GM20431 (cell line): ENCODE data around the gene MUC20.
"Not testable (repeated sequence)": the region's sequence is repeated elsewhere in the genome, so short reads cannot be mapped to it uniquely, and the experiment has no call there.

Experiments
- in situ Hi-C: fragments of 300-500 bp; cut with MseI, MboI; formaldehyde crosslinking; loops from one replicate; pipeline ENCODE4 v1.15.0; 2020; ENCODE audit warnings: low sequenced_read_pairs; ENCODE audit not compliant: unreplicated experiment

The MUC20 gene

DNA sequence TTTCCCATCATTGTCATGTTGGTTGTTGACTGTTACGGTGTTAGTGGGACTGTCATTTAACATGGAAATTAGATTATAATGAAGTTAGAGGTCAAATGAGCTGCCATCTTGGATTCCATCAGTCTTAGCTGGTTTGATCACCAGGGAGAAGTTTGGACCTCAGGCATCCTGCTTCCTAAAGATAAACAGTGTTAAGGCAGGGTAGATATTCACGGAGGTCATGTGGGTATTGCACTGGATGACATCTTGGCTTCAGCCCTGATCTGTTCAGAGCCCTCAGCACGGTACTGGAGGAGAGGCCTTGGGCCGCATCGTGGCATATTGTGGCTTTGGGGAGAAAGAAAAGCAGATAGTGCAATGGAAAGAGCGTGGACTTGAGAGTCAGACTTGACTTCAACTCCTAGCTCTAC is 11.1 kb upstream of the MUC20 start:
- in situ Hi-C loops, result no loop called here

- in situ Hi-C loops, result not testable (repeated sequence)
These were observed 10.5 kb upstream of the MUC20 start for GRCh38 chr3:195710126-195710905.

DNA sequence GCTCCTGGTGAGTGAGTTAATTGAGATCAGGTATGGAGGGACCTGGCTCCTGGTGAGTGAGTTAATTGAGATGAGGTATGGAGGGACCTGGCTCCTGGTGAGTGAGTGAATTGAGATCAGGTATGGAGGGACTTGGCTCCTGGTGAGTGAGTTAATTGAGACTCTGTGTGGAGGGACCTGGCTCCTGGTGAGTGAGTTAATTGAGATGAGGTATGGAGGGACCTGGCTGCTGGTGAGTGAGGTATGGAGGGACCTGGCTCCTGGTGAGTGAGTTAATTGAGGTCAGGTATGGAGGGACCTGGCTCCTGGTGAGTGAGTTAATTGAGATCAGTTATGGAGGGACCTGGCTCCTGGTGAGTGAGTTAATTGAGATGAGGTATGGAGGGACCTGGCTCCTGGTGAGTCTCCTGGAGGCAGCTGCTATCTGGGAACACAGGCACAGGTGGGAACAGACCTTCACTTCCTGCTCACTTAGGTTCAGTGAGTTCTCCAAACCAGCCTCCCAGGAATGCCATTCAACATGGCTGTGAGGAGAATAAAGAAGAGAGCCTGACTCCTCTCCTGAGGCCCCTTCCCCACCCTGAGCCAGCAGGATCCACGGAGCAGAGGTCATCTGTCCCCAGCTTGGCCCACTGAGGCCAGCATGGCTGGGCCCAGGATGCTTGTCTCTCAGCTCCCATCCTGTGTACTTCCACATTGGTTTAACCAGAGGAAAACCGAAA is 9.5 kb upstream of the MUC20 start:
- in situ Hi-C loops, result not testable (repeated sequence)

- in situ Hi-C loops, result no loop called here
These were observed 8.8 kb upstream of the MUC20 start for GRCh38 chr3:195711813-195712534.

- in situ Hi-C loops, result not testable (repeated sequence)
These were observed 8.3 kb upstream of the MUC20 start for GRCh38 chr3:195712535-195712910.

DNA sequence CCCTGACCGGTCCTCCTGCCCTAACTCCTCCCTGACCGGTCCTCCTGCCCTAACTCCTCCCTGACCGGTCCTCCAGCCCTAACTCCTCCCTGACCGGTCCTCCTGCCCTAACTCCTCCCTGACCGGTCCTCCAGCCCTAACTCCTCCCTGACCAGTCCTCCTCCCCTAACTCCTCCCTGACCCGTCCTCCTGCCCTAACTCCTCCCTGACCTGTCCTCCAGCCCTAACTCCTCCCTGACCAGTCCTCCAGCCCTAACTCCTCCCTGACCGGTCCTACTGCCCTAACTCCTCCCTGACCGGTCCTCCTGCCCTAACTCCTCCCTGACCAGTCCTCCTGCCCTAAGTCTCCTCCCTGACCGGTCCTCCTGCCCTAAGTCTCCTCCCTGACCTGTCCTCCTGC is 7.6 kb upstream of the MUC20 start:
- in situ Hi-C loops, result not testable (repeated sequence)

DNA sequence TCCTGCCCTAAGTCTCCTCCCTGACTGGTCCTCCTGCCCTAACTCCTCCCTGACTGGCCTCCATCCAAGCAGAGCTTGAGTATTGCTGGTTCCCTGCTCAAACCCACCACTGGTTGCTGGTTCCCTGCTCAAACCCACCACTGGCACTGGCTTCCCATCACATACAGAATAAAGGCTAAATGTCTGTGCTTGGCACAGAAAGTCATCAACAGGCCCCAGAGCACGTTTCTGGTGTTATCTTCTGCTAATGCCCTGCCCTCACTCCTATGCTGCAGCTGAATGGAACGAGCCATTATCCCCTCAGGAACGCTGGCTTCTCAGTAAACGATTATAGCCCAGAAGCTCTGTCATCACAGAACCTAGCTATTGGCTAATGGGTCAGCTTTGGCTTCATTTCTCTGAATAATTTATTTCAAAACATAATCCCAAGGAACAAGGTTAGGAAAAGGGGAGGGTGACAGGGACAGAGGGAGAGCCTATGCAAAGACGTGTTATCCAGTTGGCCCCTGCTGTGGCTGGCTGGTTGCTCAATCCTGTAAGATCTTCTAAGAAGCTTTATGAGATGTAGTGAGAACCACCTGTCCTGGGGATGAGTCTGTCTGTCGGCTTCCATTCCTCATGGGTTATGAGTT is 6.3 kb upstream of the MUC20 start:
- in situ Hi-C loops, result no loop called here

DNA sequence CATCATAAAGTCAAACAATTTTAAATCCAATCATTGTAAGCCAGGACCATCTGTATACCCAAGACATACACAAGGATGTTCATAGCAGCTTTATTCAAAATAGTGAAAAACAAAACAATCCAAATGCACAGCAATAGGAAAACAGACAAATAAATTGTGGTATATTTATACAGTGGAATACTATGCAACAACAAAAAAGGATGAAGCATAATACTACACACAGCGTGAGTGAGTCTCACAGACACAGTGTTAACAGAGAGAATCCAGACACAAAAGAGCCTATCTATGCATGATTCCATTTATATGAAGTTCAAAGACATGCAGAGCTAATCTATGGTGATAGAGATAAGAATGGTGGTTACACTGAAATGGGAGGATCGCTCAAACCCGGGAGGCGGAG is 5.6 kb upstream of the MUC20 start:
- in situ Hi-C loops, result no loop called here

GRCh38 chr3:195715583-195716266 is 5.1 kb upstream of the MUC20 start:
- in situ Hi-C loops, result no loop called here

DNA sequence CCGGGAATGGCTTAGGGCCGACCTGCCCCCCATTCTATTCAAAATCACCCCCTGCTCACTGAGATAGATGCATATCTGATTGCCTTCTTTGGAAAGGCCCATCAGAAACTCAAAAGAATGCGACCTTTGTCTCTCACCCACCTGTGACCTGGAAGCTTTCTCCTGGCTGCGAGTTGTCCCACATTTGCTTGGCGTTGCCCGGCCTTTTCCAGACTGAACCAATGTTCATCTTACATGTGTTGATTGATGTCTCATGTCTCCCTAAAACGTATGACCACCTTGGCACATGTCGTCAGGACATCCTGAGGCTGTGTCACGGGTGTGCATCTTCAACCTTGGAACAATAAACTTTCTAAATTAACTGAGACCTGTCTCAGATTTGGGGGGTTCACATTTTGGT is 3.4 kb upstream of the MUC20 start:
- in situ Hi-C loops, result no loop called here

DNA sequence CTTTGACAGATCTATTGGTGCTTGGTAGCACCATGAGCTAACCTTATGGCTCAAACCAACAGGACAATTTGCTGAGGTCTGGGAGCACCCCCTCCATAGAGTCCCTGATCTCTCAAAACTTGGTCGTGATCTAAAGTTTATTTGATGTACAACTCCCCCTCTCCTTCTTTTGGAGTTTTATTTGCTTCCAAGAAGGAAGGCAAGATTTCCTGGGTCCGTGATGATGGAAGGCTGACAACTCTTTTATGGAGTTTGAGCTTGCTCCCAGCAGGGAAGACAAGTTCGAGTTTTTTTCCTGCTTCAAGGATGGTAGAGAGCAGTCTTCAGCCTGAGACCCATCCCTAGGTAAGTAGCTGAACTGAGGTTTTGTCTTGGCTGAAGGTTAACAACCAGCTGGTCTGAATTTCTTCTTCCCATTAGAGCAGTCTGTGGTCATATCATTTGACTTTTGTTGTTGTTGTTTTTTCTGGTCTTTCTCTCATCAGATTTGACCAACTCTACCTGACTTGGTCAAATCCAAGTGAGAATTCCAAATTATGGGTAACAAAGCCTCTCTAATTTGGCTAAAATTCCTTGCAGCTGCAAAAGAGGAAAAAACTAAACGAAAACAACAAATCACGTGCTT is 2.8 kb upstream of the MUC20 start:
- in situ Hi-C loops, result no loop called here

GRCh38 chr3:195718477-195718984 is 2.2 kb upstream of the MUC20 start:
- in situ Hi-C loops, result no loop called here

DNA sequence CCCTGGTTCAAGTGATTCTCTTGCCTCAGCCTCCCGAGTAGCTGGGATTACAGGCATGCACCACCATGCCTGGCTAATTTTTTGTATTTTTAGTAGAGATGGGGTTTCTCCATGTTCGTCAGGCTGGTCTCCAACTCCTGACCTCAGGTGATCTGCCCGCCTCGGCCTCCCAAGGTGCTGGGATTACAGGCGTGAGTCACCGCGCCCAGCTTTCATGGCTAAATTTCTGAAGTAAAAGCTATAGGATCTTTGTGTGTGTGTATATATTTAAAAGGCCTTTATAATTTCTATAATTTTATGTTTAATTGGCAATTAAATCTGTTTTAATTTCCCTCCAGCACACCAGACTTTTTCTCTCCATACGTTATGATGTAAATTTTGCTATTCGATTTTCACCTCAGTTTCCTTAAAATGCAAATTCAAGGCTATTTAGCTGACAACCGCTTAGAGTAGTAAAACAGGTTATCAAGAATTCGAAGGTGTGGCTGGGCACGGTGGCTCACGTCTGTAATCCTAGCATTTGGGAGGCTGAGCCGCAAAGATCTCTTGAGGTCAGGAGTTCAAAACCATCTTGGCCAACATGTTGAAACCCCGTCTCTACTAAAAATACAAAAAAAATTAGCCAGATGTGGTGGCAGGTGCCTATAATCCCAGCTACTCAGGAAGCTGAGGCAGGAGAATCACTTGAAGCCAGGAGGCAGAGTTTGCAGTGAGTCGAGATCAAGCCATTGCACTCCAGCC is 1.1 kb upstream of the MUC20 start:
- in situ Hi-C loops, result not testable (repeated sequence)

DNA sequence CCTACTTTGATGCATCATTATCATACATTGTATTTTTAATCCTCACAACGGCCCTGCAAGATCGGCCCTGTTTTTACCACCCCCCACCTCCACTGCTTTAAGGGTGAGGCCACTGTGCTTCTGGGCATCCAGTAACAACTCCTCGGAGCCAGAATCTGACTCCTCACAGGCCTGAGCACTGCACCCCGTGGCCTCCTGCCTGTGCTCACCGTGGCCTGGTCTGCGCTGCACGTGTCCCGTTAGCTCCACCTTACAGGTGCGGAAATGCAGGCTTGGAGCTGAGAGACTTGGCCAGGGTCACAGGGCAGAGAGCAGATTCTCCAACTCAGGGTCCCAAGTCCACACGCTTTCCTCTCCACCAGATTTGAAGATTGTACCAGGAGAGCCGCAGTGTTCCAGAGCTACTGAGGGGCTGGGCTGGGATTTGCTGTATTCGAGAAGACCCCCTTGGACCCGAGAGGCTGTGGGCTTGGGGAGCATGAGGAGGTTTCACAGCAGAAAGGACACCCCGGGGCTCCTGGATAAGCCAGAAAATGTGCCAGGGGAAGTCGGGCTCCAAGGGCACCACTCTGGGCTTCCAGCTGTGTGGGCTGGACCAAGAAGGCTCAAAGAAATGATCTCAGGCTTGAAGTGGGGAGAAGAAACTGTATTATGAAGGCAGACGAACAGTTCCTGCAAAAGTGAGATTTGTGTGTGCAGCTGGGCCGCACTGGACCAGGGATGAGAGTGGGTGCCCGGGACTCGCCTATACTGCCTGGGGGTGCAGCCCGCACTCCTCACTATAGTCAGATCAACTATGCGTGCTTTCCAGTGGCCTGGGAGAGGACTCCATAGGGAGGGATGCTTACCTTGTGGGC is 1.6 kb downstream of the MUC20 start:
- in situ Hi-C loops, result not testable (repeated sequence)

DNA sequence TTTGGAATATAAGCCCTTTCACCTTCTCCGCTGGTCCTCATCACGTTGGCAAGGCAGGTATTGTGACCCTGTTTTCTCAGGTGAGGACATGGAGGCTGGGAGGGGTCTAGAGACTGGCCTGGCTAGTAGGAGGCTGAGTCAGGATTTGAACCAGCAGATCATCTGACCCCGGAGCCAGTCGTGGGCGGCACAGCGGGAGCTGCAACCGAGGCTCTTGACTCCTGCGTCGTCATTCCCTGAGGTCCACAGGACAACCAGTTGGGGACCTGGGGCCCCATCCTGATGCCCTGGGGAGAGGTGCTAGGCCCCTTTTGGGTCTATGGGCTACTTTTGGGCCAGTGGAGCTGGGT is 2.2 kb downstream of the MUC20 start:
- in situ Hi-C loops, result not testable (repeated sequence)

DNA sequence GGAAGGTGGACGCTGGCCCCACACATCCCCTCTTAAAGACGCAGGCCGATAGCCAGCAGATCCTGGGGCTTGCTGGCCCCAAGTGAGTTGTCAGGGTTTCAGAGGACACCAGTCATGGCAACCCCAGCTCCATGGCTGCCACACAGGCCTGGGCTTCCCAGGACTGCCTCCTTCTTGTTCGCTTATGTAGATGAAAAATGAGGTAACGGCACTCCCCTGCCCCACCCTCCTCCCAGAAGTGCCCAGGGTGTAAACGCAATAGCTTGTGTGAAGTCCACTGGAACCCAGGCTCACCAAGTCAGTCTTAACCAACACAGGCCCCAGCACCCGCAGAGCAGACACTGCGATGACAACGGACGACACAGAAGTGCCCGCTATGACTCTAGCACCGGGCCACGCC is 3.6 kb downstream of the MUC20 start:
- in situ Hi-C loops, result not testable (repeated sequence)

GRCh38 chr3:195725916-195726740 is 5.3 kb downstream of the MUC20 start:
- in situ Hi-C loops, result not testable (repeated sequence)
